Activated gamma-delta T cell (primary cell): ENCODE results near the gene OR1D2.
A peak's percentile ranks its signal among the peaks of the same experiment; 100 is the strongest.
"Not testable (repeated sequence)": the region's sequence is repeated elsewhere in the genome, so short reads cannot be mapped to it uniquely, and the experiment has no call there.

Source experiments
- DNase-seq: peaks from one replicate; lab custom pipeline; 2025; lab: John Stamatoyannopoulos, UW
- total RNA-seq, 2 donors: gene quantifications; one replicate each; lab custom pipeline; 2026; lab: John Stamatoyannopoulos, UW

Gene OR1D2, protein sequence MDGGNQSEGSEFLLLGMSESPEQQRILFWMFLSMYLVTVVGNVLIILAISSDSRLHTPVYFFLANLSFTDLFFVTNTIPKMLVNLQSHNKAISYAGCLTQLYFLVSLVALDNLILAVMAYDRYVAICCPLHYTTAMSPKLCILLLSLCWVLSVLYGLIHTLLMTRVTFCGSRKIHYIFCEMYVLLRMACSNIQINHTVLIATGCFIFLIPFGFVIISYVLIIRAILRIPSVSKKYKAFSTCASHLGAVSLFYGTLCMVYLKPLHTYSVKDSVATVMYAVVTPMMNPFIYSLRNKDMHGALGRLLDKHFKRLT
- total RNA-seq: 0 reads per million in 2 donors

DNA sequence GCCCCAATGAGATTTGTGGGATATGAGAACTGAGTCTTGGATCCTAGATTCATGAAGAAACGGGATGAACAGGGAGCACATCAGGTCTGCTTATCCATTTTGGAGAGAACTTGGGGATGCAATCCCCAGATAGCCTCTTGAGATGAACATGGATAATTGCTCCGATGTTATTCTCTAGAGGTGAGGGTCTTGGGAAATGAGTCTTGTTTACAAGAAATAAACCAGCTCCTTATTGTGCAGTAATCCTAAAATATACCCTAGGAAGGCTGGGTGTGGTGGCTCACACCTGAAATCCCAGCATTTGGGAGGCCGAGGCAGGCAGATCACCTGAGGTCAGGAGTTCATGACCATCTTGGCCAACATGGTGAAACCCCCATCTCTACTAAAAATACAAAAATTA is at the start of gene OR1D2:
Gene OR1D2 (minus strand): TSS at position 101 of the 400 bp plus-strand sequence. CDS start 11,426 bp downstream, outside the sequence.
- no peak for DNase-seq

DNA sequence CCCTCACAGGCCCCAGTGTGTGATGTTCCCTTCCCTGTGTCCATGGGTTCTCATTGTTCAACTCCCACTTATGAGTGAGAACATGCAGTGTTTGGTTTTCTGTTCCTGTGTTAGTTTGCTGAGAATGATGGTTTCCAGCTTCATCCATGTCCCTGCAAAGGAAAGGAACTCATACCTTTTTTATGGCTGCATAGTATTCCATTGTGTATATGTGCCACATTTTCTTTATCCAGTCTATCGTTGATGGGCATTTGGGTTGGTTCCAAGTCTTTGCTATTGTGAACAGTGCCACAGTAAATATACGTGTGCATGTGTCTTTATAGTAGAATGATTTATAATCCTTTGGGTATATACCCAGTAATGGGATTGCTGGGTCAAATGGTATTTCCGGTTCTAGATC is 33.3 kb upstream of the OR1D2 start:
- not testable (repeated sequence) for DNase-seq

DNA sequence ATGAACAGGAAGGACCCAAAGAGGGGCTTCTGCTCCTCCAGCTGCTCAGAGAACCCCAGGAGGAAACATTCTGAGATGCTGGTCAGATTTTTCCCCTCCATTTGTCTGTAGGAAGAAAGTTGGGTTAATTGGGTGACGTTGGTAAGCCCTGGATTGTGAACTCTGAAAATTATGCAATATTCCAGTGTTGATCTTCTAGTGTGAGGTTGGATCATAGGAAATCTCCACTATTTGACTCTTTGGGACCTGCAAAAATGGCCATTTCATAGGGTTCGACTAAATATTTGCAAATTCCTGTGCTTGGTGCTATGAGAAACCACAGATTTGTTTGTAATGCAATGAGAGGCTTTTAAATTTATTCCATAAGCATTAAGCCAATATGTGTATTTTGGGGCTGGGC is 23.2 kb upstream of the OR1D2 start, which contains the start of gene OR1G1:
Gene OR1G1 (minus strand): TSS at position 101 of the 400 bp plus-strand sequence. CDS start 0 bp downstream, at position 101.
- DNase-seq: no peak

DNA sequence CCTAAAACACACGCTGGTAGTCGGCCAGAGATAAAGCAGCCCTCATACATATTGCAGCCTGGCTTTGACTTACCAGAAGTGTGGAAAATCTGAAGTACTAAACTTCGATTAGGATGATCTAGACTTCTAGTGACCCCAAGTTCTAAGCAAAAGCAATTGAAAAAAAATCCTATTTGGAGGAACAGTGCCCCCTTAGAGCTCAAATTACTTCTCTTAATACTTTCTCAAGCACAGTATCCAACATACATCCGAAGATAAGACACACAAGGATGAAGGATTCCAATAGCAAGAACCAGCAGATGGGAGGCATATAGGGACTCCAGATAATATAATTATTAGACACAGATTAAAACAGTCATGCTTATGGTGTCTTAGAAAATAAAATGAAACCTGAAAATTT is 30.4 kb downstream of the OR1D2 start:
- not testable (repeated sequence) for DNase-seq

DNA sequence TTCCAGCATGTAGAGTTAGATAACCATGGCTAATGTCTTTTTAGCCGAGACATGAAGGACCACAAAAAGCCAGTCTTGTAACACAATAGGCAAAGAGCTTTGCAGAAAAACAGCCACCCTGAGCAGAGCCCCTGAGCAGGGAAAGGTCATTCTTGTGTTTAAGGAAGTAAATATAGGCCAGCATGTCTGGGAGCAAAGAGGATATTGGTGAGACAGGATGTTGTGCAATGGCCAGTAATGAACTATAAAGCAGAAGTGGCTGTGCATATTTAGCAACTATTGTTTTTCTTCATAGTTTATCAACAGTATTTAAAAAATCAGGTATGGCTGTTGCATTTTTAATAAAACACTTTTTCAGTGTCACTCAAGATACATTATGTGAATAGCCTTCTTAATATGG is 39.0 kb downstream of the OR1D2 start:
- not testable (repeated sequence) for DNase-seq

DNA sequence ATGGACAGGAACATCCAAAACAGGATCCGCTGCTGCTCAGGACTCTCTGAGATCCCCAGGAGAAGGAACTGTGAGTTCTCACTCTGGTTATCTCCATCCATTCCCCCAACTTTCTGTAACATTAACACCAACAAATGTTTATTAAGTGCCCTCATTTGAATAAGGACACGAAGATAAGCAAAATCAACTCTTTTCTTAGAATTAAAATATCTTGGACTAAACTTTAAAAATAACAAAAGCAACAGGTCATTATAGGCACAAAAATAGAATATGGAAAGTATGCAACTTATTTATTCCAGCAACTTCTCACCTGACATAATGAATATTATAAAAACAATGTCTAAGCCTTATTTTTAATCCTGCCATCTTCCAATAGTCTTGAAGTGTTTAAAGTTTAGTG is 40.7 kb downstream of the OR1D2 start, which contains the start of gene OR1D5:
Gene OR1D5 (minus strand): TSS at position 101 of the 400 bp plus-strand sequence. CDS start 0 bp downstream, at position 101.
- not testable (repeated sequence) for DNase-seq

DNA sequence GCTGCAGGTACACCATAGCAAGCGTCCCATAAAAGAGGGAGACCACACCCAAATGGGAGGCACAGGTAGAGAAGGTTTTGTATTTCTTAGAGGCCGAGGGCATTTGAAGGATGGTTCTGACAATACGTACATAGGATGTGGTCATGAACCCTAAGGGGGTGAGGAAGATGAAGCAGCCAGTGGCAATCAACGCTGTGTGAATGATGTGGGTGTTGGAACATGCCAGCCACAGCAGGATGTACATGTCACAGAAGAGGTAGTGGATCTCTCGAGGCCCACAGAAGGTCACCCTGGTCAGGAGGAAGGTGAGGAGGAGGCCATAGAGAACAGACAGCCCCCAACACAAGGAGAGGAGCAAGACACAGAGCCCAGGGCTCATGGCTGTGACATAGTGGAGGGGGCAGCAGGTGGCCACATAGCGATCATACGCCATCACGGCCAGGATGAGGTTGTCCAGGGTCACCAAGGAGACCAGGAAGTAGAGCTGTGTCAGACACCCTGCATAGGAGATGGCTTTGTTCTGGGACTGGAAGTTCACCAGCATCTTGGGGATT is 41.3 kb downstream of the OR1D2 start:
- DNase-seq: not testable (repeated sequence)

DNA sequence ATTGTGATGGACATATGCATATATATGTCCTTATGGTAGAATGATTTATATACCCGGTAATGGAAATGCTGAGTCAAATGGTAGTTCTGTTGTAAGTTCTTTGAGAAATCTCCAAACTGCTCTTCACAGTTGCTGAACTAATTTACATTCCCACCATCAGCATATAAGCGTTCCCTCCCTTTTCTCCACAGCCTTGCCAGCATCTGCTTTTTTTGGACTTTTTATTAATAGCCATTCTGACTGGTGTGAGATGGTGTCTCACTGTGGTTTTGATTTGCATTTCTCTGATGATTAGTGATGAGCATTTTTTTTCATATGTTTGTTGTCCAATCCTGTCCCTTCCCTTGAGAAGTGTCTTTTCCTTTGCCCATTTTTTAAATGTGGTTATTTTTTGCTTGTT is 49.4 kb downstream of the OR1D2 start:
- not testable (repeated sequence) for DNase-seq

DNA sequence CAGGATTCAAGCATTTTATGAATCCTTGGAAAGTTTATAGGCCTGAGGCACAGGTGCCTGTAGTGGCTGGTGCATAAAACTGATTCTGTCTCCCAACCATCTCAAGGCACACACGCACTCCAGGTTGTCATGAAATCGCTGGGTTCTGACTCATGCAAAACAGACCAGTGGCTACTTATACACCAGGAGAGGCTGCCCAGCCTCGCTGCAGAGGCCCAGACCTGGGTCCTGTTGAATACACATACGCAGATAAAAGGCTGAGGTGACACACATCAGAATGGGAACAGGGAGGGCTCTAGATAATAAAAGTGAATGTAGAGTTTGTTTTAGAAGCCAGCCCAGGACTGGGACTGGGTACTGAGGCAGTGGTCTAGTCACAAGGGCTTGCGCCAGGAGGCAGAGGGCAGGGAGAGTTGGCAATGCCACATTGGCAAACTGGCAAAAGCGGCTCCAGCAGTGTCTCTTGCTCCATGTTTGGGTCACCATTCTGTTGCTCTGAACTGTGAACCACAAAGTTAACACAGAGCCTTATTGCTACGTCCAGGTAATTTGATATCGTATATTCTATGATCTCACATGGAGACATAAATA is 54.4 kb downstream of the OR1D2 start:
- DNase-seq: no peak

DNA sequence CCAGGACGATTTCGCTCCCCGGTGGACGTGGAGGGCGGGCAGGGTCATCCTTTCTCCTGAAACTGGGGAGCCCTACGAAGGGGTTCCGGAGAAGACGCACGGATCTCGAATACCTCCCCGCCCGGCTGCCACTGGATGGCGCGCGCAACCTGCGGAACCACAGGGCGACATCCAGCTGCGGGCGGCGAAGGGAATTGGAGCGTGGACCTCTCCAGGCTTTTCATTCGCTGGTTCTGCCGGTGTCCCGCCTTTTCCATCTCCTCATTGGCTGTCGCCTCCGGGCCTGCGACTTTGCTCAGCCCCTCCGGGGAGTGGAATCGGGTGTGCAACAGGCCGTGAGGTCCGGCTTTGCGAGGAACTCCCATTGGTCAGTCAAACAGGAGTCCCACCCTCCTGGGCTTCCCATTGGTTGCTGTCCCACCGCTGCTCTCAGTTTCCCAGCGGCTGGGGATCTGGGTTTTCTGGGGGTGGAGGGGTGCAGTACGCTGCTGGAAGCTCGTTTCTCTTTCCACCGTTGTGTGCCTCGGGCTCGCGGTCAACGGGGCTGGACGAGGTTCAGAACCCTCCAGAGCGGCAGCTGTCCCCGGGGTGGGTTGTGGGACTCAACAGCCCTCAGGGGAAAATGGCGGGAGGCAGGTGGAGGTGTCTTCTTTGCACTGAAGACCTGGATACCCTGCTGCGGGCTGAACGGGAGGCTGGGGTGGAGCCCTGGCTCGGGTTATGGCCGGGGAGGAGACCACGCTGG is 55.3 kb downstream of the OR1D2 start:
- DNase-seq: peak; percentile 76

DNA sequence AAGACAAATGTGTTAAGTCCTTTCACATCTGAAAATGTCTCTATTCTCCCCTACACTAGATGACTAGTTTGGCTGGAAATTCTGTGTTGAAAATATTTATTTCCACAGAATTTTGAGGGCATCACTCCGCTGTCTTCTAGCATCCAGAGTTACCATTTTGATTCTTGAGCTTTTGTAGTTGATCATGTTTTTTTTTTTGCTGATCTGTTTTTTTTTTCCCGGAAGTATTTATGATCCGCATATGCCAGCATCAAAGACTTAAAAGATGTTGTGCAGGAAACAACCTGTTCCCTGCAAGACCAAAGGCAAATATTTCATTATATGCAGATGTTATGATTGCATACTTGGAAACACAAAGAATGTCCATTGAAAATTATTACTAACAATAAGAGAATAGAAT is 57.5 kb downstream of the OR1D2 start:
- no peak for DNase-seq

DNA sequence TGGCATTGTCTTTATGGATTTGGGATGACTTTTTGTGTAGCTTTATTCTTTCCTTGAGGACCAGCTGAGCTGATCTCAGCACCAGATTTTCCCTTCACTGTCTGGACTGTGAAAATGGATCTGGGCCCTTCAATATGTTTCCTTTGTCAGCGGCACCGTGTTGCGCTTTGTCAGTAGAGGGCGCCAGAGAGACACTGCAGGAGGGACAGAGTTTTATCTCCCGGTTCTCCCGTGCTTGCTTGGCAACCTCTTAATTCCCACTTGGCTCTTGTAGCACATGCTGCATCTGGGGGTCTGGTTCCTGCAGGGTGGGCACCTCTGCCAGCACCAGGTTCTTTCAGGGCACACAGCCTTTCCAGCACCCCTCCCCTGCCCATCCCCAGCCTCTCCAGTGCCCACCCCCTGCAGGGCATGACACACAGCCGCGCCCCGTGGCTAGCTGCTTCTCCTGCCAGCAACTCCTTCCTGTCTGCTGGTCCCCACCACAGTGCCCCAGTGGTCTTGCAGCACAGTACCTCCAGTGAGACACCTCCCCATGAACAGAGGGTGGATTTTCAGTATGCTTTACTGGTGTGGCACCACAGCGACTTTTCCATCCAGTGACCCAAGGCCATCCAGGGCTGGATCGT is 60.4 kb downstream of the OR1D2 start:
- no peak for DNase-seq

DNA sequence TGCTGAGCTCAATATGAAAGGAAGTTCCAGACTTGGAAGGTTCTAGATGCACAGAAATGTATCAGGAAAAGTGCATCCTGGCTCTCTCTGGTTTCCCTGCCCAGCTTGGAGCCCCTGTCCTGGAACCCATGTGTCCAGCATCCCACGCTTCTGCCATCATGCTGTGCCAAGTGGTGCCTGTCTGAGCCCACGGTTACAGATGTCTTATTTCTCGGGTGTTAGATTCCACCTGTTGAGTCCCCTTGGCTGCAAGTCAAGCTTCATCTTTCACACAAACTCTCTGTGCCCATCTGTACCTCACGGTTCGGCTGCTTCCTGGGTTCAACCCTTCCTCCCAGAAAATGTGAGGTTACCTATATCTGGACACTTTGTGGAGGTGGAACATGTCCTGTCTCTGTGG is 63.3 kb downstream of the OR1D2 start:
- DNase-seq: no peak

DNA sequence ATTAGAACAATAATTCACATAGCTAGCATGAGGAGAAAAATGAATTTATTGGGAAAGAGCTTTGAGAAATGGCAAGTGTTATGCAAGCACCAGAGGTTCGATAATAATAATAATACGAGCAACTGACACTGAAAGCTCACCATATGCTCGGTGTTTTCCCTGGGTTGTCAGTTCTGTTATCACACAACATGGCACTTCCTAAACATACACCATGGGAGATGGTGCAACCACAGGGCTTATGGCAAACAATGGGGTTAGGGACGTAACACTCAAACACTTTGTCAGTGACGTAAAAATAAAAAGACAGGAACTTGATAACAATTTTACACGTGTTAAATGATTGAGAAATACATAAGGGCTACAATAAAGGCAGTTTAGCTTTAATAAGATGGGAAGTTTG is 64.5 kb downstream of the OR1D2 start:
- DNase-seq: no peak

DNA sequence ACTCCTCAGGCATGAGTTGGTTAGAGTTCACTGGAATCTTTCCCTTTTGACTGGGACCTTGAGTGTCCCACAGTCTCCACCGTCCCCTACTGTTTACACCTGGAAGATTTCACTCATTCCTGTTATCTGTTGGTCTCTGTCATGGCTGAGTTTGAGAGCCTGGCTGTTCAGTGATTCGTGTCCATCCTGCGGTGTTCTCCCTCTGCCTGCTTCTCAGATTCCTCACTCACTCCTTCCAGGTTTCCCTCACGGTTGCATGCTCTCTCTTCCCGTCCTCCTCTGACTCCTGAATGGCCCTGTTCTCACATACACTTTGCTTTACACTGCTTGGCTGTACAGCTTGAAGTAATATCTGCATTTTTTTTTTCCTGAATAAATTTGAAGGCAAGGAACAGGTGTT is 65.3 kb downstream of the OR1D2 start:
- DNase-seq: no peak
